ENCODE measurements around the gene SOX18. TPM values are rescaled to one million over a fixed set of nuclear protein-coding genes. Genes with fewer than 3 reads are reported as not detected.

SOX18 gene
- total and polyA plus RNA-seq, 2 of the 13 experiments (the other 11 are each of a cell fraction or from before 2014, with no cell fraction given): 1.6 to 1.9 TPM

DNA sequence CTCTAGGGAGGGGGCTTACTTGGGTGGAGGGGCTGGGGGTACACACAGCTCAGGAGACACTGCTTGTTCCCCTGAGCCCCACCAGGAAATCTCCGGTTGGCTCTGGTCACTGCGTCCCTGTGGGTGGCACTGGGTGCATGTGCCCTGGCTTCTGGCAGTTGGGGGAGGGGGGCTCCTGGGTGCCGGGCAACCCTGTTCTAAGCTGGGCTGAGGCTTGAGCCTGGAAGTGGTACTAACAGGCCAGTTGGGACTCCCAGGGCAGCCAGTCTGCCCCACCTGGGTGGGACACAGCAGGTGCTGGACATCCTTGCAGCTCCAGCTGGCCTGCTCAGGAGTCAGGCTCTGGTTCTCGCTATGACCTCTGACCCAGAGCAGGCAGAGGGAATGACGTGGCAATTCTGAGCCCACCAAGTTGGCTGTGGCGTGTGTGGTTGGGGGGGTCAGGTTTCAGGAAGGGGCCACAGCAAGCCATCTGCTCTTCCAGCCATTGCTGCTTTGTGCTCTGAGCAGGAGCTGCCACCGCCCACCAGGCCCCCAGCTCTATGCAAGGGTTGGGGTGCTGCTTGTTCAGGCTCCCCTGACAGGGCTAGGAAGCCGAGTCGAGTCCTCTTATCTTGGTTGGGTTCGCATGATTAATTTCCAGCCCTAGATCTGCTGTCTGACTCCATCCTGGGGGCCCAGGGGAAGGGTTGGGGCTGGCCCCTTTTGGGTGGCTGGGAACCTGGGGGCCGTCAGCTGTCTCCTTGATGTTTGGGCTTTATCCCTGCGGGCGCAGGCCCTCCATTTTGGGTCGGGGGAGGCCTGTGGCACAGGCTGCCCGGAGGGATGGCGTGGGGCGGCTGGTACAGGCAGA lies 12.9 kb downstream of the SOX18 start (continued):
- TF ChIP-seq MIER2 (CRISPR knock-in tag; IDR thresholded peaks at IDR 0.05) (peak; percentile 18; the same call in 1 of the 2 replicates), AGO1 (IDR thresholded peaks at IDR 0.05; ENCODE audit: low read depth, low read length, poor library complexity, severe bottlenecking) (peak; percentile 23), TARDBP (CRISPR knock-in tag; IDR thresholded peaks at IDR 0.05) (peak; percentile 20; the same call in 1 of the 2 replicates), KDM2A (CRISPR knock-in tag; IDR thresholded peaks at IDR 0.05; ENCODE audit: borderline replicate concordance, low read depth) (peak; percentile 79; the same call in 1 of the 2 replicates), EZH2 (conservative IDR thresholded peaks at IDR 0.05; ENCODE audit: low read depth, low read length) (no peak), ZEB1 (IDR thresholded peaks at IDR 0.05; ENCODE audit: insufficient replicate concordance, low read depth) (peak; percentile 17), SETDB1 (CRISPR knock-in tag; IDR thresholded peaks at IDR 0.05; ENCODE audit: borderline replicate concordance) (no peak), TOE1 (CRISPR knock-in tag; IDR thresholded peaks at IDR 0.05) (no peak), EED (CRISPR knock-in tag; IDR thresholded peaks at IDR 0.05) (peak; percentile 92; the same call in 1 of the 2 replicates), SMAD3 (CRISPR knock-in tag; IDR thresholded peaks at IDR 0.05) (peak; percentile 45), NFIB (CRISPR knock-in tag; IDR thresholded peaks at IDR 0.05; ENCODE audit: borderline replicate concordance) (peak; percentile 81; the same call in 1 of the 2 replicates), RFX1 (IDR thresholded peaks at IDR 0.05) (no peak), ZKSCAN1 (IDR thresholded peaks at IDR 0.05; ENCODE audit: low read length) (no peak), ZNF224 (CRISPR knock-in tag; IDR thresholded peaks at IDR 0.05) (0 out of 2 replicates have a peak, but pooled peaks have one; percentile 36), NR2F2 (IDR thresholded peaks at IDR 0.05; ENCODE audit: borderline replicate concordance, low read depth) (no peak)
- TF ChIP-seq, protein P1, sequence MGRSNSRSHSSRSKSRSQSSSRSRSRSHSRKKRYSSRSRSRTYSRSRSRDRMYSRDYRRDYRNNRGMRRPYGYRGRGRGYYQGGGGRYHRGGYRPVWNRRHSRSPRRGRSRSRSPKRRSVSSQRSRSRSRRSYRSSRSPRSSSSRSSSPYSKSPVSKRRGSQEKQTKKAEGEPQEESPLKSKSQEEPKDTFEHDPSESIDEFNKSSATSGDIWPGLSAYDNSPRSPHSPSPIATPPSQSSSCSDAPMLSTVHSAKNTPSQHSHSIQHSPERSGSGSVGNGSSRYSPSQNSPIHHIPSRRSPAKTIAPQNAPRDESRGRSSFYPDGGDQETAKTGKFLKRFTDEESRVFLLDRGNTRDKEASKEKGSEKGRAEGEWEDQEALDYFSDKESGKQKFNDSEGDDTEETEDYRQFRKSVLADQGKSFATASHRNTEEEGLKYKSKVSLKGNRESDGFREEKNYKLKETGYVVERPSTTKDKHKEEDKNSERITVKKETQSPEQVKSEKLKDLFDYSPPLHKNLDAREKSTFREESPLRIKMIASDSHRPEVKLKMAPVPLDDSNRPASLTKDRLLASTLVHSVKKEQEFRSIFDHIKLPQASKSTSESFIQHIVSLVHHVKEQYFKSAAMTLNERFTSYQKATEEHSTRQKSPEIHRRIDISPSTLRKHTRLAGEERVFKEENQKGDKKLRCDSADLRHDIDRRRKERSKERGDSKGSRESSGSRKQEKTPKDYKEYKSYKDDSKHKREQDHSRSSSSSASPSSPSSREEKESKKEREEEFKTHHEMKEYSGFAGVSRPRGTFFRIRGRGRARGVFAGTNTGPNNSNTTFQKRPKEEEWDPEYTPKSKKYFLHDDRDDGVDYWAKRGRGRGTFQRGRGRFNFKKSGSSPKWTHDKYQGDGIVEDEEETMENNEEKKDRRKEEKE (IDR thresholded peaks at IDR 0.05): no peak
- TF ChIP-seq, protein P2, sequence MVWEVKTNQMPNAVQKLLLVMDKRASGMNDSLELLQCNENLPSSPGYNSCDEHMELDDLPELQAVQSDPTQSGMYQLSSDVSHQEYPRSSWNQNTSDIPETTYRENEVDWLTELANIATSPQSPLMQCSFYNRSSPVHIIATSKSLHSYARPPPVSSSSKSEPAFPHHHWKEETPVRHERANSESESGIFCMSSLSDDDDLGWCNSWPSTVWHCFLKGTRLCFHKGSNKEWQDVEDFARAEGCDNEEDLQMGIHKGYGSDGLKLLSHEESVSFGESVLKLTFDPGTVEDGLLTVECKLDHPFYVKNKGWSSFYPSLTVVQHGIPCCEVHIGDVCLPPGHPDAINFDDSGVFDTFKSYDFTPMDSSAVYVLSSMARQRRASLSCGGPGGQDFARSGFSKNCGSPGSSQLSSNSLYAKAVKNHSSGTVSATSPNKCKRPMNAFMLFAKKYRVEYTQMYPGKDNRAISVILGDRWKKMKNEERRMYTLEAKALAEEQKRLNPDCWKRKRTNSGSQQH (CRISPR knock-in tag; IDR thresholded peaks at IDR 0.05; ENCODE audit: low read depth): 0 out of 2 replicates have a peak, but pooled peaks have one; percentile 20
- TF ChIP-seq, protein P3, sequence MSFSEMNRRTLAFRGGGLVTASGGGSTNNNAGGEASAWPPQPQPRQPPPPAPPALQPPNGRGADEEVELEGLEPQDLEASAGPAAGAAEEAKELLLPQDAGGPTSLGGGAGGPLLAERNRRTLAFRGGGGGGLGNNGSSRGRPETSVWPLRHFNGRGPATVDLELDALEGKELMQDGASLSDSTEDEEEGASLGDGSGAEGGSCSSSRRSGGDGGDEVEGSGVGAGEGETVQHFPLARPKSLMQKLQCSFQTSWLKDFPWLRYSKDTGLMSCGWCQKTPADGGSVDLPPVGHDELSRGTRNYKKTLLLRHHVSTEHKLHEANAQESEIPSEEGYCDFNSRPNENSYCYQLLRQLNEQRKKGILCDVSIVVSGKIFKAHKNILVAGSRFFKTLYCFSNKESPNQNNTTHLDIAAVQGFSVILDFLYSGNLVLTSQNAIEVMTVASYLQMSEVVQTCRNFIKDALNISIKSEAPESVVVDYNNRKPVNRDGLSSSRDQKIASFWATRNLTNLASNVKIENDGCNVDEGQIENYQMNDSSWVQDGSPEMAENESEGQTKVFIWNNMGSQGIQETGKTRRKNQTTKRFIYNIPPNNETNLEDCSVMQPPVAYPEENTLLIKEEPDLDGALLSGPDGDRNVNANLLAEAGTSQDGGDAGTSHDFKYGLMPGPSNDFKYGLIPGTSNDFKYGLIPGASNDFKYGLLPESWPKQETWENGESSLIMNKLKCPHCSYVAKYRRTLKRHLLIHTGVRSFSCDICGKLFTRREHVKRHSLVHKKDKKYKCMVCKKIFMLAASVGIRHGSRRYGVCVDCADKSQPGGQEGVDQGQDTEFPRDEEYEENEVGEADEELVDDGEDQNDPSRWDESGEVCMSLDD (CRISPR knock-in tag; IDR thresholded peaks at IDR 0.05; ENCODE audit: borderline replicate concordance): peak; percentile 76; the same call in 1 of the 2 replicates
- TF ChIP-seq, protein P4, sequence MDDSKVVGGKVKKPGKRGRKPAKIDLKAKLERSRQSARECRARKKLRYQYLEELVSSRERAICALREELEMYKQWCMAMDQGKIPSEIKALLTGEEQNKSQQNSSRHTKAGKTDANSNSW (CRISPR knock-in tag; IDR thresholded peaks at IDR 0.05; ENCODE audit: borderline replicate concordance): no peak; the same call in 1 of the 2 replicates
- TF ChIP-seq, protein P5, sequence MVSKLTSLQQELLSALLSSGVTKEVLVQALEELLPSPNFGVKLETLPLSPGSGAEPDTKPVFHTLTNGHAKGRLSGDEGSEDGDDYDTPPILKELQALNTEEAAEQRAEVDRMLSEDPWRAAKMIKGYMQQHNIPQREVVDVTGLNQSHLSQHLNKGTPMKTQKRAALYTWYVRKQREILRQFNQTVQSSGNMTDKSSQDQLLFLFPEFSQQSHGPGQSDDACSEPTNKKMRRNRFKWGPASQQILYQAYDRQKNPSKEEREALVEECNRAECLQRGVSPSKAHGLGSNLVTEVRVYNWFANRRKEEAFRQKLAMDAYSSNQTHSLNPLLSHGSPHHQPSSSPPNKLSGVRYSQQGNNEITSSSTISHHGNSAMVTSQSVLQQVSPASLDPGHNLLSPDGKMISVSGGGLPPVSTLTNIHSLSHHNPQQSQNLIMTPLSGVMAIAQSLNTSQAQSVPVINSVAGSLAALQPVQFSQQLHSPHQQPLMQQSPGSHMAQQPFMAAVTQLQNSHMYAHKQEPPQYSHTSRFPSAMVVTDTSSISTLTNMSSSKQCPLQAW (CRISPR knock-in tag; IDR thresholded peaks at IDR 0.05): no peak

Data from HepG2 (cell line).